T-cell (primary cell): Measurements from ENCODE around the gene PTPN7. TPM values are rescaled to one million over a fixed set of nuclear protein-coding genes. Genes with fewer than 3 reads are reported as not detected.

Source experiments
- ATAC-seq, 4 experiments: fragments of 200-7000 bp in 3 of 4; fragments of 150-1000 bp in 1 of 4; cut with Tn5 transposase; replicated peaks in 1 of 4; 1 replicate in 3 of 4; 2 replicates in 1 of 4; pipeline ENCODE4 v1.10.0; 2021; ENCODE audit warnings: moderate library complexity in 3 of 4, mild to moderate bottlenecking in 2 of 4, moderate number of reproducible peaks in 1 of 4
- CTCF ChIA-PET, 2 donors: fragments of 300-600 bp; sonication (Branson Sonifier 250); formaldehyde crosslinking; loops; one replicate each; lab custom pipeline; 2022; ENCODE audit warnings: antibody characterized with exemption in 2 of 2; lab: Charles Lee
- POLR2A ChIA-PET, 2 donors: fragments of 300-600 bp; sonication (Branson Sonifier 250); formaldehyde crosslinking; loops; one replicate each; lab custom pipeline; 2022; ENCODE audit warnings: antibody characterized with exemption in 2 of 2; lab: Charles Lee
- DNase-seq, 35 experiments: peaks; one replicate each; pipeline versions ENCODE4 v3.0.0 to v3.0.0-alpha.2; 2013 to 2023
- H3K27ac ChIP-seq: one replicate; pipeline ENCODE4 v1.5.1; 2013; ENCODE audit warnings: low read length
- H3K27me3 ChIP-seq, 2 experiments: replicated peaks in 1 of 2; 1 replicate in 1 of 2; 2 replicates in 1 of 2; pipeline versions ENCODE4 v1.6.1 to v1.7.0; 2013; ENCODE audit warnings: low read length in 1 of 2, mixed read lengths in 1 of 2; ENCODE audit not compliant: control insufficient read depth in 2 of 2, insufficient read depth in 2 of 2; ENCODE audit errors: extremely low read depth in 1 of 2
- H3K36me3 ChIP-seq, 2 donors: 1 replicate in 1 of 2; 2 replicates in 1 of 2; pipeline versions ENCODE4 v1.6.1 to v1.7.0; 2013; ENCODE audit warnings: low read length in 1 of 2; ENCODE audit not compliant: control insufficient read depth in 2 of 2, insufficient read depth in 1 of 2; ENCODE audit errors: extremely low read depth in 1 of 2
- H3K4me1 ChIP-seq, 2 experiments: 1 replicate in 1 of 2; 2 replicates in 1 of 2; pipeline versions ENCODE4 v1.6.1 to v1.7.0; 2013; ENCODE audit warnings: low read length in 2 of 2, mixed read lengths in 1 of 2; ENCODE audit not compliant: insufficient read depth in 2 of 2, control insufficient read depth in 1 of 2; ENCODE audit errors: extremely low read depth in 1 of 2
- H3K4me3 ChIP-seq, 2 donors: 1 replicate in 1 of 2; 2 replicates in 1 of 2; pipeline versions ENCODE4 v1.5.1 to v1.7.0; 2013; ENCODE audit warnings: mild to moderate bottlenecking in 2 of 2, low read length in 1 of 2, moderate library complexity in 1 of 2; ENCODE audit not compliant: control insufficient read depth in 1 of 2; ENCODE audit errors: extremely low read depth in 1 of 2
- H3K9me3 ChIP-seq: 2 replicates; pipeline ENCODE4 v1.7.0; 2013
- H3K27ac Mint-ChIP-seq, 2 donors: one replicate each; pipeline ENCODE4 v1.8.0; 2020 to 2021; ENCODE audit warnings: mild to moderate bottlenecking in 2 of 2, mixed read lengths in 2 of 2
- H3K27me3 Mint-ChIP-seq, 2 donors: one replicate each; pipeline ENCODE4 v1.8.0; 2021 to 2022; ENCODE audit warnings: mixed read lengths in 2 of 2
- H3K36me3 Mint-ChIP-seq: one replicate; pipeline ENCODE4 v1.8.0; 2021; ENCODE audit warnings: mixed read lengths
- H3K4me1 Mint-ChIP-seq, 3 donors: one replicate each; pipeline ENCODE4 v1.8.0; 2020 to 2022; ENCODE audit warnings: mixed read lengths in 3 of 3, mild to moderate bottlenecking in 1 of 3
- H3K4me3 Mint-ChIP-seq, 3 donors: one replicate each; pipeline ENCODE4 v1.8.0; 2020 to 2022; ENCODE audit warnings: mild to moderate bottlenecking in 3 of 3, mixed read lengths in 3 of 3, moderate library complexity in 3 of 3
- H3K9me3 Mint-ChIP-seq, 3 donors: one replicate each; pipeline ENCODE4 v1.8.0; 2020 to 2022; ENCODE audit warnings: mixed read lengths in 3 of 3
- WGBS: methylation state at CpG from one replicate; pipeline ENCODE4 v1.1.5; 2013; ENCODE audit warnings: missing lambda C conversion rate; ENCODE audit not compliant: insufficient coverage; 5-methylcytosine and 5-hydroxymethylcytosine counted together
- total RNA-seq, 35 experiments: library from RNA in 6 of 35; stranded (reverse) in 6 of 35; fragments of 120-200 nt in 1 of 35; gene quantifications; one replicate each; pipeline versions ENCODE4 v1.2.1 to v1.2.4 and lab custom pipeline; 2013 to 2026

Gene PTPN7
- total RNA-seq, 5 donors from 2014 or later (not counting 1 experiment from before 2014, with no cell fraction given): 67.1 to 124 (median 71.7) TPM

GRCh38 chr1:202131956-202132821 is 28.2 kb downstream of the PTPN7 start:
- H3K4me1 Mint-ChIP-seq: peaks cover 0 to 4% (median 4%) of the 10 kb centered on the region in 3 donors
- H3K27ac ChIP-seq: no peak overlapping the region
- DNase-seq: no peak
- no peaks in the 10 kb centered on the region for H3K4me1 ChIP-seq
- no peak overlapping the region for H3K4me3 Mint-ChIP-seq
- no peak overlapping the region for H3K4me3 ChIP-seq
- H3K36me3 Mint-ChIP-seq: peaks cover 8% of the 10 kb centered on the region
- no peaks in the 10 kb centered on the region for H3K9me3 Mint-ChIP-seq
- H3K27me3 ChIP-seq: peaks cover 0 to 2% of the 10 kb centered on the region in 2 experiments
- H3K27me3 Mint-ChIP-seq: peaks cover 0 to 6% of the 10 kb centered on the region in 2 donors
- H3K9me3 ChIP-seq: no peaks in the 10 kb centered on the region
- no peak overlapping the region for H3K27ac Mint-ChIP-seq
- peaks cover 10 to 40% of the 10 kb centered on the region in 2 donors for H3K36me3 ChIP-seq
- ATAC-seq: no peak
- 91% methylated on average over 8 of the region's 12 CpGs for WGBS
- ChIA-PET CTCF (interaction anchor here (0.6 kb wide), 2 partner anchors 41 to 1282 kb away, joined by 3 to 4 read pairs; no protein-coding TSS in a partner anchor), POLR2A (no interaction called here)

GRCh38 chr1:202130816-202131522 is 29.4 kb downstream of the PTPN7 start:
- Histone ChIP-seq H3K4me3 (no peak overlapping the region), H3K27ac (no peak overlapping the region), H3K36me3 (peaks cover 8 to 40% of the 10 kb centered on the region in 2 donors), H3K4me1 (no peaks in the 10 kb centered on the region), H3K9me3 (no peaks in the 10 kb centered on the region), H3K27me3 (peaks cover 0 to 2% of the 10 kb centered on the region in 2 experiments)
- no peak overlapping the region for H3K4me3 Mint-ChIP-seq
- POLR2A ChIA-PET: no interaction called here
- H3K27ac Mint-ChIP-seq: no peak overlapping the region
- H3K9me3 Mint-ChIP-seq: no peaks in the 10 kb centered on the region
- DNase-seq (no peak), ATAC-seq (no peak)
- H3K36me3 Mint-ChIP-seq: peaks cover 8% of the 10 kb centered on the region
- H3K27me3 Mint-ChIP-seq: peaks cover 0 to 6% of the 10 kb centered on the region in 2 donors
- 89% methylated on average over 6 of the region's 9 CpGs for WGBS
- peaks cover 0 to 6% (median 4%) of the 10 kb centered on the region in 3 donors for H3K4me1 Mint-ChIP-seq
- CTCF ChIA-PET: no interaction called here

- Histone ChIP-seq H3K4me3 (no peak overlapping the region), H3K9me3 (no peaks in the 10 kb centered on the region), H3K27me3 (peaks cover 0 to 2% of the 10 kb centered on the region in 2 experiments), H3K36me3 (peaks cover 5 to 33% of the 10 kb centered on the region in 2 donors), H3K4me1 (no peaks in the 10 kb centered on the region), H3K27ac (no peak overlapping the region)
- ChIA-PET POLR2A (no interaction called here), CTCF (no interaction called here)
- 64% methylated on average over 3 of the region's 11 CpGs for WGBS
- no peak overlapping the region for H3K27ac Mint-ChIP-seq
- peaks cover 0 to 6% of the 10 kb centered on the region in 2 donors for H3K27me3 Mint-ChIP-seq
- H3K36me3 Mint-ChIP-seq: peaks cover 8% of the 10 kb centered on the region
- no peaks in the 10 kb centered on the region for H3K9me3 Mint-ChIP-seq
- H3K4me3 Mint-ChIP-seq: no peak overlapping the region
- no peak for ATAC-seq
- DNase-seq: no peak
- H3K4me1 Mint-ChIP-seq: peaks cover 0 to 6% (median 4%) of the 10 kb centered on the region in 3 donors
Observed at GRCh38 chr1:202130297-202130721, 30.1 kb downstream of the PTPN7 start.

GRCh38 chr1:202129453-202130296 is 30.7 kb downstream of the PTPN7 start:
- Histone ChIP-seq H3K27me3 (peaks cover 0 to 2% of the 10 kb centered on the region in 2 experiments), H3K9me3 (no peaks in the 10 kb centered on the region), H3K27ac (no peak overlapping the region), H3K4me3 (no peak overlapping the region), H3K36me3 (peaks cover 3 to 28% of the 10 kb centered on the region in 2 donors), H3K4me1 (no peaks in the 10 kb centered on the region)
- ChIA-PET CTCF (interaction anchor here in 1 of 2 donors (0.6 kb wide), 2 partner anchors 46 to 260 kb away, joined by 3 to 8 read pairs; no protein-coding TSS in a partner anchor), POLR2A (interaction anchor here in 1 of 2 donors (0.6 kb wide), 1 partner anchor 660 kb away, joined by 5 read pairs; no protein-coding TSS in a partner anchor)
- H3K4me1 Mint-ChIP-seq: peaks cover 0 to 6% (median 4%) of the 10 kb centered on the region in 3 donors
- H3K36me3 Mint-ChIP-seq: peaks cover 5% of the 10 kb centered on the region
- no peak overlapping the region for H3K4me3 Mint-ChIP-seq
- peaks cover under 1 to 6% of the 10 kb centered on the region in 2 donors for H3K27me3 Mint-ChIP-seq
- WGBS: 86% methylated on average over 6 of the region's 8 CpGs
- H3K9me3 Mint-ChIP-seq: no peaks in the 10 kb centered on the region
- ATAC-seq (no peak), DNase-seq (no peak)
- no peak overlapping the region for H3K27ac Mint-ChIP-seq

- Mint-ChIP-seq H3K4me3 (no peak overlapping the region), H3K27ac (no peak overlapping the region), H3K4me1 (peaks cover 0 to 6% (median 4%) of the 10 kb centered on the region in 3 donors), H3K9me3 (no peaks in the 10 kb centered on the region), H3K36me3 (peaks cover 2% of the 10 kb centered on the region), H3K27me3 (peaks cover 3 to 12% of the 10 kb centered on the region in 2 donors)
- H3K4me3 ChIP-seq: no peak overlapping the region
- no peaks in the 10 kb centered on the region for H3K4me1 ChIP-seq
- peak in 2 of 4 experiments; percentile 9 to 24 for ATAC-seq
- ChIA-PET CTCF (no interaction called here), POLR2A (no interaction called here)
- H3K9me3 ChIP-seq: no peaks in the 10 kb centered on the region
- peaks cover 0 to 12% of the 10 kb centered on the region in 2 donors for H3K36me3 ChIP-seq
- no peak overlapping the region for H3K27ac ChIP-seq
- 91% methylated on average over 18 of the region's 26 CpGs for WGBS
- peaks cover 0 to 10% of the 10 kb centered on the region in 2 experiments for H3K27me3 ChIP-seq
- no peak for DNase-seq
Observed at GRCh38 chr1:202127836-202128622, 32.4 kb downstream of the PTPN7 start.
